ENCODE data around the gene PLA2G4A. TPM values are rescaled to one million over a fixed set of nuclear protein-coding genes. Genes with fewer than 3 reads are reported as not detected.

Gene PLA2G4A
- total RNA-seq, 1 experiment from 2014 or later, result 8.6 TPM

DNA sequence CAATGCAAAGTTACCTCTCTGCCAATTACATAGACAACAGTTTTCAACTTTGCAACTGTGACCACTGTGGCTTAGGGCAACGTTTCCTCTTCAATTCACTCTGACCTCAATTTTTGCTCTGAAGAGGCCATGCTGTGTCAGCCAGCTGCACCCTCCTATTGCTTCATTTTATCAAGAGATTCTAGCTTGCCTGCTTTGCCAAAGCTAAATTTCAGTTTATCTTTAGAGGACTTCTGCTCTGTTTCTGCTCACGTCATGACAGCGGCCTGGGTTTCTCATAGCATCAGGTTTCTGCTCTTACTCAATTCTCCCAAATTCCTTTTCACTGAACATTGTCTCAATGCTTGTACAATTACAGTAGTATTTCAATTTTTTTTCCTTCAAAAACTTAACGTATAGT lies 154.6 kb downstream of the PLA2G4A start:
- ChIA-PET POLR2A (interaction anchor here (0.6 to 0.7 kb wide), 2 partner anchors 11 to 216 kb away, joined by 3 read pairs; no protein-coding TSS in a partner anchor), RAD21 (ENCODE audit: low non-redundant PET in 1 of 2, low total read pairs in 2 of 2, uncharacterized antibody in 2 of 2, unreplicated experiment in 2 of 2) (no interaction called here), CTCF (no interaction called here)
- H3K4me3 ChIP-seq (replicated peaks in 1 of 2; ENCODE audit: low read depth in 1 of 2, low read length in 2 of 2), result no peak overlapping the region
- H3K79me2 ChIP-seq (ENCODE audit: insufficient read depth, low read length), result no peaks in the 10 kb centered on the region
- H2AFZ ChIP-seq (ENCODE audit: low read depth, low read length, poor library complexity, severe bottlenecking), result no peak overlapping the region
- no peaks in the 10 kb centered on the region for H3K9me3 ChIP-seq (ENCODE audit: control insufficient read depth in 1 of 2, insufficient read depth in 1 of 2, low read depth in 1 of 2, low read length in 2 of 2)
- no peaks in the 10 kb centered on the region for H3K9me2 ChIP-seq (ENCODE audit: insufficient read depth)
- intact Hi-C loops (cut with micrococcal nuclease), result no loop called here
- H3K27me3 ChIP-seq (ENCODE audit: insufficient read depth, low read length), result no peaks in the 10 kb centered on the region
- TF ChIP-seq SP1 (IDR thresholded peaks at IDR 0.05; ENCODE audit: low read depth) (no peak), RAD21 (IDR thresholded peaks at IDR 0.05; ENCODE audit: low read depth) (no peak)
- TF ChIP-seq, protein P1, sequence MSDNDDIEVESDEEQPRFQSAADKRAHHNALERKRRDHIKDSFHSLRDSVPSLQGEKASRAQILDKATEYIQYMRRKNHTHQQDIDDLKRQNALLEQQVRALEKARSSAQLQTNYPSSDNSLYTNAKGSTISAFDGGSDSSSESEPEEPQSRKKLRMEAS (IDR thresholded peaks at IDR 0.05), result no peak
- H3K4me2 ChIP-seq (ENCODE audit: low read length), result no peak overlapping the region
- H3K27ac ChIP-seq (ENCODE audit: low read depth, low read length), result no peak overlapping the region
- ATAC-seq, result no peak
- no TSS peak for BruUV-seq (replicated peaks)
- no peak overlapping the region for H3K9ac ChIP-seq (ENCODE audit: low read length)
- H4K20me1 ChIP-seq (ENCODE audit: insufficient read depth), result no peaks in the 10 kb centered on the region
- H3K36me3 ChIP-seq (ENCODE audit: control insufficient read depth in 1 of 2, insufficient read depth in 2 of 2, low read length in 2 of 2), result no peaks in the 10 kb centered on the region
- H3K4me1 ChIP-seq (ENCODE audit: control insufficient read depth in 1 of 2, insufficient read depth in 2 of 2, low read length in 2 of 2), result no peaks in the 10 kb centered on the region
- no peak for DNase-seq (ENCODE audit: low read depth, low spot score)

DNA sequence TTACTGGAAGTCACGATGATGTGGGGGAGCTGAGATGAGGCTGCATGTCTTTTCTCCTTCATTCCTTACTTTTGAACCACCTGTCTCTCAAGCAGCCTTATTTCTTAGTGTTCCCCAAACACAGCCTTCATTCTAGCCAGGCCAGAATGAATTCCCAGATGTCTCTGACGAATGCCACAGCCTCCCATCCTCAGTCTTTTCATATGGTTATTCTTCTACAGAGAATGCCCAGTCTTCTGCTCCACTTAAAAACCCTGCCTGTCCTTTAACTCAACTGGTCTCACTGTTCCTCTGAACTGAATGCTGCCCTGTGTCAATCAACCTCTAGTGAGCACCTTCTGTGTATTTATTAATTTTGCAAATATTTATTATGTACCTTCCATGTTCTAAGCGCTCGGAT lies 156.2 kb downstream of the PLA2G4A start:
- RAD21 ChIA-PET (ENCODE audit: low non-redundant PET in 1 of 2, low total read pairs in 2 of 2, uncharacterized antibody in 2 of 2, unreplicated experiment in 2 of 2), result no interaction called here
- CTCF ChIA-PET, result interaction anchor here (1.1 to 1.2 kb wide), 2 partner anchors 379 to 610 kb away, joined by 5 to 11 read pairs; partner anchors contain the start of genes ODR4 and TPR

More for the DNA sequence above, 156.2 kb downstream of the PLA2G4A start:
- no peak for DNase-seq (ENCODE audit: low read depth, low spot score)
- H3K4me2 ChIP-seq (ENCODE audit: low read length), result no peak overlapping the region
- BruUV-seq (replicated peaks), result no TSS peak
- H3K9ac ChIP-seq (ENCODE audit: low read length), result no peak overlapping the region
- no peak overlapping the region for H2AFZ ChIP-seq (ENCODE audit: low read depth, low read length, poor library complexity, severe bottlenecking)
- intact Hi-C loops (cut with micrococcal nuclease), result loop anchor here (5.0 kb wide), 1 partner anchor 68 kb away; no protein-coding TSS in a partner anchor
- no peak overlapping the region for H3K4me3 ChIP-seq (replicated peaks in 1 of 2; ENCODE audit: low read depth in 1 of 2, low read length in 2 of 2)
- no peaks in the 10 kb centered on the region for H3K9me3 ChIP-seq (ENCODE audit: control insufficient read depth in 1 of 2, insufficient read depth in 1 of 2, low read depth in 1 of 2, low read length in 2 of 2)
- no peaks in the 10 kb centered on the region for H3K79me2 ChIP-seq (ENCODE audit: insufficient read depth, low read length)
- H3K27ac ChIP-seq (ENCODE audit: low read depth, low read length), result no peak overlapping the region
- no peaks in the 10 kb centered on the region for H3K36me3 ChIP-seq (ENCODE audit: control insufficient read depth in 1 of 2, insufficient read depth in 2 of 2, low read length in 2 of 2)
- no peaks in the 10 kb centered on the region for H4K20me1 ChIP-seq (ENCODE audit: insufficient read depth)
- no peaks in the 10 kb centered on the region for H3K27me3 ChIP-seq (ENCODE audit: insufficient read depth, low read length)
- H3K9me2 ChIP-seq (ENCODE audit: insufficient read depth), result no peaks in the 10 kb centered on the region
- H3K4me1 ChIP-seq (ENCODE audit: control insufficient read depth in 1 of 2, insufficient read depth in 2 of 2, low read length in 2 of 2), result no peaks in the 10 kb centered on the region
- POLR2A ChIA-PET, result no interaction called here
- ATAC-seq, result no peak
- TF ChIP-seq, protein P2, sequence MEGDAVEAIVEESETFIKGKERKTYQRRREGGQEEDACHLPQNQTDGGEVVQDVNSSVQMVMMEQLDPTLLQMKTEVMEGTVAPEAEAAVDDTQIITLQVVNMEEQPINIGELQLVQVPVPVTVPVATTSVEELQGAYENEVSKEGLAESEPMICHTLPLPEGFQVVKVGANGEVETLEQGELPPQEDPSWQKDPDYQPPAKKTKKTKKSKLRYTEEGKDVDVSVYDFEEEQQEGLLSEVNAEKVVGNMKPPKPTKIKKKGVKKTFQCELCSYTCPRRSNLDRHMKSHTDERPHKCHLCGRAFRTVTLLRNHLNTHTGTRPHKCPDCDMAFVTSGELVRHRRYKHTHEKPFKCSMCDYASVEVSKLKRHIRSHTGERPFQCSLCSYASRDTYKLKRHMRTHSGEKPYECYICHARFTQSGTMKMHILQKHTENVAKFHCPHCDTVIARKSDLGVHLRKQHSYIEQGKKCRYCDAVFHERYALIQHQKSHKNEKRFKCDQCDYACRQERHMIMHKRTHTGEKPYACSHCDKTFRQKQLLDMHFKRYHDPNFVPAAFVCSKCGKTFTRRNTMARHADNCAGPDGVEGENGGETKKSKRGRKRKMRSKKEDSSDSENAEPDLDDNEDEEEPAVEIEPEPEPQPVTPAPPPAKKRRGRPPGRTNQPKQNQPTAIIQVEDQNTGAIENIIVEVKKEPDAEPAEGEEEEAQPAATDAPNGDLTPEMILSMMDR (IDR thresholded peaks at IDR 0.05 in 2 of 3, conservative IDR thresholded peaks at IDR 0.05 in 1 of 3; ENCODE audit: borderline replicate concordance in 1 of 3, insufficient read depth in 1 of 3, low read depth in 2 of 3, low read length in 2 of 3), result no peak
- TF ChIP-seq, protein P3, sequence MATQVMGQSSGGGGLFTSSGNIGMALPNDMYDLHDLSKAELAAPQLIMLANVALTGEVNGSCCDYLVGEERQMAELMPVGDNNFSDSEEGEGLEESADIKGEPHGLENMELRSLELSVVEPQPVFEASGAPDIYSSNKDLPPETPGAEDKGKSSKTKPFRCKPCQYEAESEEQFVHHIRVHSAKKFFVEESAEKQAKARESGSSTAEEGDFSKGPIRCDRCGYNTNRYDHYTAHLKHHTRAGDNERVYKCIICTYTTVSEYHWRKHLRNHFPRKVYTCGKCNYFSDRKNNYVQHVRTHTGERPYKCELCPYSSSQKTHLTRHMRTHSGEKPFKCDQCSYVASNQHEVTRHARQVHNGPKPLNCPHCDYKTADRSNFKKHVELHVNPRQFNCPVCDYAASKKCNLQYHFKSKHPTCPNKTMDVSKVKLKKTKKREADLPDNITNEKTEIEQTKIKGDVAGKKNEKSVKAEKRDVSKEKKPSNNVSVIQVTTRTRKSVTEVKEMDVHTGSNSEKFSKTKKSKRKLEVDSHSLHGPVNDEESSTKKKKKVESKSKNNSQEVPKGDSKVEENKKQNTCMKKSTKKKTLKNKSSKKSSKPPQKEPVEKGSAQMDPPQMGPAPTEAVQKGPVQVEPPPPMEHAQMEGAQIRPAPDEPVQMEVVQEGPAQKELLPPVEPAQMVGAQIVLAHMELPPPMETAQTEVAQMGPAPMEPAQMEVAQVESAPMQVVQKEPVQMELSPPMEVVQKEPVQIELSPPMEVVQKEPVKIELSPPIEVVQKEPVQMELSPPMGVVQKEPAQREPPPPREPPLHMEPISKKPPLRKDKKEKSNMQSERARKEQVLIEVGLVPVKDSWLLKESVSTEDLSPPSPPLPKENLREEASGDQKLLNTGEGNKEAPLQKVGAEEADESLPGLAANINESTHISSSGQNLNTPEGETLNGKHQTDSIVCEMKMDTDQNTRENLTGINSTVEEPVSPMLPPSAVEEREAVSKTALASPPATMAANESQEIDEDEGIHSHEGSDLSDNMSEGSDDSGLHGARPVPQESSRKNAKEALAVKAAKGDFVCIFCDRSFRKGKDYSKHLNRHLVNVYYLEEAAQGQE (IDR thresholded peaks at IDR 0.05; ENCODE audit: low read depth), result no peak
- TF ChIP-seq SRF (IDR thresholded peaks at IDR 0.05; ENCODE audit: low read depth) (no peak), EZH2 (IDR thresholded peaks at IDR 0.05) (no peak), YY1 (IDR thresholded peaks at IDR 0.05; ENCODE audit: extremely low read depth, insufficient replicate concordance, low read depth, low read length) (no peak), ZNF274 (IDR thresholded peaks at IDR 0.05; ENCODE audit: low read depth, low read length) (no peak)
